ENCODE measurements around the gene ACOX1. TPM values are rescaled to one million over a fixed set of nuclear protein-coding genes. Genes with fewer than 3 reads are reported as not detected.
A peak's percentile ranks its signal among the peaks of the same experiment; 100 is the strongest.

Gene ACOX1
- total and polyA plus RNA-seq, 2 of the 13 experiments (the other 11 are each of a cell fraction or from before 2014, with no cell fraction given): 86.4 to 120 TPM

- TF ChIP-seq ZNF24 (IDR thresholded peaks at IDR 0.05) (no peak), NR2F6 (IDR thresholded peaks at IDR 0.05) (peak; percentile 27; the same call in 1 of the 2 replicates), NR2F6 (CRISPR knock-in tag; IDR thresholded peaks at IDR 0.05) (0 out of 2 replicates have a peak, but pooled peaks have one; percentile 21), STAG1 (CRISPR knock-in tag; IDR thresholded peaks at IDR 0.05) (peak; percentile 21; the same call in 1 of the 2 replicates), PHF20 (CRISPR knock-in tag; IDR thresholded peaks at IDR 0.05) (0 out of 2 replicates have a peak, but pooled peaks have one; percentile 5), POGZ (CRISPR knock-in tag; IDR thresholded peaks at IDR 0.05) (no peak), SPEN (CRISPR knock-in tag; IDR thresholded peaks at IDR 0.05; ENCODE audit: low read depth) (0 out of 2 replicates have a peak, but pooled peaks have one; percentile 3), HDAC2 (CRISPR knock-in tag; IDR thresholded peaks at IDR 0.05) (peak; percentile 21), ZNF670 (CRISPR knock-in tag; IDR thresholded peaks at IDR 0.05; ENCODE audit: borderline replicate concordance) (0 out of 2 replicates have a peak, but pooled peaks have one; percentile 44), ZC3H13 (CRISPR knock-in tag; IDR thresholded peaks at IDR 0.05) (peak; percentile 72), THAP9 (CRISPR knock-in tag; IDR thresholded peaks at IDR 0.05; ENCODE audit: borderline replicate concordance) (peak; percentile 68; the same call in 1 of the 2 replicates), ZNF558 (CRISPR knock-in tag; IDR thresholded peaks at IDR 0.05; ENCODE audit: borderline replicate concordance) (peak; percentile 55; the same call in 1 of the 2 replicates), ZNF792 (CRISPR knock-in tag; IDR thresholded peaks at IDR 0.05) (no peak), ZBTB38 (CRISPR knock-in tag; IDR thresholded peaks at IDR 0.05) (0 out of 2 replicates have a peak, but pooled peaks have one; percentile 9), ZNF180 (CRISPR knock-in tag; IDR thresholded peaks at IDR 0.05; ENCODE audit: borderline replicate concordance, low read depth) (no peak), BCL6 (CRISPR knock-in tag; IDR thresholded peaks at IDR 0.05) (no peak), MED1 (CRISPR knock-in tag; IDR thresholded peaks at IDR 0.05) (peak; percentile 24; the same call in 1 of the 2 replicates), EED (CRISPR knock-in tag; IDR thresholded peaks at IDR 0.05) (peak; percentile 70; the same call in 1 of the 2 replicates), TEAD3 (CRISPR knock-in tag; optimal IDR thresholded peaks at IDR 0.05; ENCODE audit: borderline replicate concordance) (peak; percentile 53), ZNF232 (CRISPR knock-in tag; IDR thresholded peaks at IDR 0.05; ENCODE audit: borderline replicate concordance) (0 out of 2 replicates have a peak, but pooled peaks have one; percentile 25), HMGXB4 (CRISPR knock-in tag; IDR thresholded peaks at IDR 0.05; ENCODE audit: borderline replicate concordance in 1 of 2, low read depth in 1 of 2) (peak in 1 of 2 experiments; percentile 10; a peak in 2 of 4 replicates)
- TF ChIP-seq, protein P1, sequence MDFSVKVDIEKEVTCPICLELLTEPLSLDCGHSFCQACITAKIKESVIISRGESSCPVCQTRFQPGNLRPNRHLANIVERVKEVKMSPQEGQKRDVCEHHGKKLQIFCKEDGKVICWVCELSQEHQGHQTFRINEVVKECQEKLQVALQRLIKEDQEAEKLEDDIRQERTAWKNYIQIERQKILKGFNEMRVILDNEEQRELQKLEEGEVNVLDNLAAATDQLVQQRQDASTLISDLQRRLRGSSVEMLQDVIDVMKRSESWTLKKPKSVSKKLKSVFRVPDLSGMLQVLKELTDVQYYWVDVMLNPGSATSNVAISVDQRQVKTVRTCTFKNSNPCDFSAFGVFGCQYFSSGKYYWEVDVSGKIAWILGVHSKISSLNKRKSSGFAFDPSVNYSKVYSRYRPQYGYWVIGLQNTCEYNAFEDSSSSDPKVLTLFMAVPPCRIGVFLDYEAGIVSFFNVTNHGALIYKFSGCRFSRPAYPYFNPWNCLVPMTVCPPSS (IDR thresholded peaks at IDR 0.05): no peak
- TF ChIP-seq, protein P2, sequence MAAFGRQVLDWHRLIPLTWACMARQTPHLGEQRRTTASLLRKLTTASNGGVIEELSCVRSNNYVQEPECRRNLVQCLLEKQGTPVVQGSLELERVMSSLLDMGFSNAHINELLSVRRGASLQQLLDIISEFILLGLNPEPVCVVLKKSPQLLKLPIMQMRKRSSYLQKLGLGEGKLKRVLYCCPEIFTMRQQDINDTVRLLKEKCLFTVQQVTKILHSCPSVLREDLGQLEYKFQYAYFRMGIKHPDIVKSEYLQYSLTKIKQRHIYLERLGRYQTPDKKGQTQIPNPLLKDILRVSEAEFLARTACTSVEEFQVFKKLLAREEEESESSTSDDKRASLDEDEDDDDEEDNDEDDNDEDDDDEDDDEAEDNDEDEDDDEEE (CRISPR knock-in tag; IDR thresholded peaks at IDR 0.05): 0 out of 2 replicates have a peak, but pooled peaks have one; percentile 45
These were observed 83.4 kb downstream of the ACOX1 start (continued) for GRCh38 chr17:75895370-75896155.
